ENCODE results near the gene SYNGR1. TPM values are rescaled to one million over a fixed set of nuclear protein-coding genes. Genes with fewer than 3 reads are reported as not detected.
A peak's percentile ranks its signal among the peaks of the same experiment; 100 is the strongest.

Gene SYNGR1
- total RNA-seq, 1 donor from 2014 or later = 42.2 TPM

GRCh38 chr22:39379756-39380730 is 30.3 kb downstream of the SYNGR1 start:
- no peak for DNase-seq (ENCODE audit: extremely low spot score in 2 of 2)
- TF ChIP-seq POLR2AphosphoS5 (IDR thresholded peaks at IDR 0.05; ENCODE audit: insufficient read depth in 1 of 2, low read depth in 1 of 2) (no peak), POLR2A (IDR thresholded peaks at IDR 0.05) (no peak), CTCF (IDR thresholded peaks at IDR 0.05) (no peak)
- H3K36me3 ChIP-seq = peaks cover 0 to 12% of the 10 kb centered on the region in 2 donors

GRCh38 chr22:39381009-39381755 is 31.4 kb downstream of the SYNGR1 start:
- Histone ChIP-seq H3K27ac (no peak overlapping the region), H3K9me3 (no peaks in the 10 kb centered on the region), H3K4me3 (no peak overlapping the region), H3K36me3 (peaks cover 0 to 10% of the 10 kb centered on the region in 2 donors), H3K27me3 (no peaks in the 10 kb centered on the region), H3K4me1 (no peaks in the 10 kb centered on the region)
- TF ChIP-seq POLR2A (IDR thresholded peaks at IDR 0.05) (no peak), POLR2AphosphoS5 (IDR thresholded peaks at IDR 0.05; ENCODE audit: insufficient read depth in 1 of 2, low read depth in 1 of 2) (no peak), CTCF (IDR thresholded peaks at IDR 0.05) (no peak)
- intact Hi-C loops (cut with DNase I) = no loop called here
- no peak for DNase-seq (ENCODE audit: extremely low spot score in 2 of 2)

More at GRCh38 chr22:39379756-39380730, 30.3 kb downstream of the SYNGR1 start:
- Histone ChIP-seq H3K27me3 (no peaks in the 10 kb centered on the region), H3K4me1 (no peaks in the 10 kb centered on the region), H3K4me3 (no peak overlapping the region), H3K9me3 (no peaks in the 10 kb centered on the region), H3K27ac (peak overlapping the region; percentile 39)
- intact Hi-C loops (cut with DNase I) = no loop called here

- TF ChIP-seq CTCF (IDR thresholded peaks at IDR 0.05) (no peak), POLR2AphosphoS5 (IDR thresholded peaks at IDR 0.05; ENCODE audit: insufficient read depth in 1 of 2, low read depth in 1 of 2) (no peak), POLR2A (IDR thresholded peaks at IDR 0.05) (no peak)
- Histone ChIP-seq H3K4me1 (no peaks in the 10 kb centered on the region), H3K27ac (no peak overlapping the region), H3K36me3 (peaks cover 0 to 5% of the 10 kb centered on the region in 2 donors), H3K9me3 (no peaks in the 10 kb centered on the region), H3K27me3 (no peaks in the 10 kb centered on the region), H3K4me3 (no peak overlapping the region)
- intact Hi-C loops (cut with DNase I) = no loop called here
- no peak for DNase-seq (ENCODE audit: extremely low spot score in 2 of 2)
These were observed 32.1 kb downstream of the SYNGR1 start for GRCh38 chr22:39381930-39382329.

- no peak for DNase-seq (ENCODE audit: extremely low spot score in 2 of 2)
- no peaks in the 10 kb centered on the region for H3K4me1 ChIP-seq
- no peak for TF ChIP-seq CTCF (IDR thresholded peaks at IDR 0.05)
- no peak for TF ChIP-seq POLR2A (IDR thresholded peaks at IDR 0.05)
- no peak for TF ChIP-seq POLR2AphosphoS5 (IDR thresholded peaks at IDR 0.05; ENCODE audit: insufficient read depth in 1 of 2, low read depth in 1 of 2)
- intact Hi-C loops (cut with DNase I) = no loop called here
- no peaks in the 10 kb centered on the region for H3K9me3 ChIP-seq
- H3K4me3 ChIP-seq = no peak overlapping the region
- no peak overlapping the region for H3K27ac ChIP-seq
- H3K36me3 ChIP-seq = peaks cover 0 to 1% of the 10 kb centered on the region in 2 donors
- H3K27me3 ChIP-seq = no peaks in the 10 kb centered on the region
These were observed 32.6 kb downstream of the SYNGR1 start for GRCh38 chr22:39382410-39382809.
